Suprapubic skin (tissue), 4 donors: ENCODE data around the gene GTF2H1. TPM values are rescaled to one million over a fixed set of nuclear protein-coding genes. Genes with fewer than 3 reads are reported as not detected.

Experiments used
- DNase-seq, 2 donors: peaks; one replicate each; pipeline ENCODE4 v3.0.0-alpha.2; 2019; ENCODE audit warnings: low spot score in 2 of 2
- H3K27ac ChIP-seq: fragments of 200-600 bp; sonication (generic); one replicate; pipeline ENCODE4 v1.5.1; 2019
- H3K27me3 ChIP-seq: fragments of 200-600 bp; sonication (generic); one replicate; pipeline ENCODE4 v1.5.1; 2019
- H3K36me3 ChIP-seq: fragments of 200-600 bp; sonication (generic); one replicate; pipeline ENCODE4 v1.5.1; 2019
- H3K4me1 ChIP-seq: fragments of 200-600 bp; sonication (generic); one replicate; pipeline ENCODE4 v1.5.1; 2019
- H3K4me3 ChIP-seq: fragments of 200-600 bp; sonication (generic); one replicate; pipeline ENCODE4 v1.5.1; 2019; ENCODE audit warnings: mild to moderate bottlenecking
- H3K9me3 ChIP-seq: fragments of 200-600 bp; sonication (generic); one replicate; pipeline ENCODE4 v1.5.1; 2019
- EP300 ChIP-seq: sonication (generic); formaldehyde crosslinking; IDR thresholded peaks from one replicate; pipeline ENCODE4 v1.6.1; 2017; ENCODE audit warnings: antibody characterized with exemption
- POLR2A ChIP-seq, 2 donors: fragments of 450-650 bp; IDR thresholded peaks; one replicate each; pipeline ENCODE4 v1.6.1; 2017; ENCODE audit warnings: antibody characterized with exemption in 2 of 2, mild to moderate bottlenecking in 2 of 2, moderate library complexity in 2 of 2
- POLR2AphosphoS5 ChIP-seq, 3 donors: sonication (generic); formaldehyde crosslinking; IDR thresholded peaks; one replicate each; pipeline ENCODE4 v1.6.1; 2017; ENCODE audit warnings: antibody characterized with exemption in 3 of 3
- WGBS: methylation state at CpG from one replicate; pipeline ENCODE4 v1.1.5; 2018; 5-methylcytosine and 5-hydroxymethylcytosine counted together
- total RNA-seq, 4 donors: library from RNA; depleted of rRNA; stranded (reverse); fragments of >200 nt; gene quantifications; one replicate each; pipeline ENCODE4 v1.1.0, GENCODE V29; 2016
- TF ChIP-seq, protein P1 (sequence below), 2 donors: fragments of 200-600 bp in 1 of 2; fragments of 450-650 bp in 1 of 2; sonication (generic) in 1 of 2; IDR thresholded peaks; one replicate each; pipeline ENCODE4 v1.5.1; 2016 to 2019; ENCODE audit warnings: antibody characterized with exemption in 2 of 2, mild to moderate bottlenecking in 1 of 2, moderate library complexity in 1 of 2

GTF2H1 gene
- total RNA-seq, 4 donors from 2014 or later: 48.6 to 121 (median 50.4) TPM

- WGBS: 62% methylated on average over 2 of the region's 2 CpGs
- Histone ChIP-seq H3K4me1 (peaks cover 47% of the 10 kb centered on the region), H3K4me3 (no peak overlapping the region), H3K27ac (no peak overlapping the region), H3K9me3 (no peaks in the 10 kb centered on the region), H3K27me3 (no peaks in the 10 kb centered on the region), H3K36me3 (peaks cover 47% of the 10 kb centered on the region)
- TF ChIP-seq POLR2AphosphoS5 (IDR thresholded peaks at IDR 0.05) (no peak), EP300 (no peak), POLR2A (IDR thresholded peaks at IDR 0.05) (no peak)
- TF ChIP-seq, protein P1, sequence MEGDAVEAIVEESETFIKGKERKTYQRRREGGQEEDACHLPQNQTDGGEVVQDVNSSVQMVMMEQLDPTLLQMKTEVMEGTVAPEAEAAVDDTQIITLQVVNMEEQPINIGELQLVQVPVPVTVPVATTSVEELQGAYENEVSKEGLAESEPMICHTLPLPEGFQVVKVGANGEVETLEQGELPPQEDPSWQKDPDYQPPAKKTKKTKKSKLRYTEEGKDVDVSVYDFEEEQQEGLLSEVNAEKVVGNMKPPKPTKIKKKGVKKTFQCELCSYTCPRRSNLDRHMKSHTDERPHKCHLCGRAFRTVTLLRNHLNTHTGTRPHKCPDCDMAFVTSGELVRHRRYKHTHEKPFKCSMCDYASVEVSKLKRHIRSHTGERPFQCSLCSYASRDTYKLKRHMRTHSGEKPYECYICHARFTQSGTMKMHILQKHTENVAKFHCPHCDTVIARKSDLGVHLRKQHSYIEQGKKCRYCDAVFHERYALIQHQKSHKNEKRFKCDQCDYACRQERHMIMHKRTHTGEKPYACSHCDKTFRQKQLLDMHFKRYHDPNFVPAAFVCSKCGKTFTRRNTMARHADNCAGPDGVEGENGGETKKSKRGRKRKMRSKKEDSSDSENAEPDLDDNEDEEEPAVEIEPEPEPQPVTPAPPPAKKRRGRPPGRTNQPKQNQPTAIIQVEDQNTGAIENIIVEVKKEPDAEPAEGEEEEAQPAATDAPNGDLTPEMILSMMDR (IDR thresholded peaks at IDR 0.05): no peak
- DNase-seq: no peak
These were observed 14.8 kb upstream of the GTF2H1 start for GRCh38 chr11:18307461-18308139.

- no peaks in the 10 kb centered on the region for H3K9me3 ChIP-seq
- TF ChIP-seq EP300 (no peak), POLR2A (IDR thresholded peaks at IDR 0.05) (no peak), POLR2AphosphoS5 (IDR thresholded peaks at IDR 0.05) (no peak)
- TF ChIP-seq, protein P1 (IDR thresholded peaks at IDR 0.05): no peak
- no peaks in the 10 kb centered on the region for H3K27me3 ChIP-seq
- peak overlapping the region; percentile 39 for H3K27ac ChIP-seq
- no peak for DNase-seq
- no peak overlapping the region for H3K4me3 ChIP-seq
- peaks cover 43% of the 10 kb centered on the region for H3K36me3 ChIP-seq
- 68% methylated on average over 2 of the region's 2 CpGs for WGBS
- peaks cover 53% of the 10 kb centered on the region for H3K4me1 ChIP-seq
These were observed 14.1 kb upstream of the GTF2H1 start for GRCh38 chr11:18308242-18308641.

DNA sequence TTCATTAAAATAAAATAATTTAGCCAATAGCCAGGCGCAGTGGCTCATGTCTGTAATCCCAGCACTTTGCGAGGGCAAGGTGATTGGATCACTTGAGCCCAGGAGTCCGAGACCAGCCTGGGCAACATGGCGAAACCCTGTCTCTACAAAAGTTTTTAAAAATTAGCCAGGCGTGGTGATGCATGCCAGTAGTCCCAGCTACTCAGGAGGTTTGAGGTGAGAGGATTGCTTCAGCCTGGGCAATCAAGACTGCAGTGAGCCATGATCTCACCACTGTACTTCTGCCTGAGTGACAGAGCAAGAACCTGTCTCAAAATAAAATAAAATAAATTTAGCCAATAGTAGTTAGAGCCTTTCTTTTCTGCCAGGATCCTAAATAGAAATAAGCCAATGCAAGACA is 12.7 kb upstream of the GTF2H1 start:
- Histone ChIP-seq H3K36me3 (peaks cover 29% of the 10 kb centered on the region), H3K9me3 (no peaks in the 10 kb centered on the region)

DNA sequence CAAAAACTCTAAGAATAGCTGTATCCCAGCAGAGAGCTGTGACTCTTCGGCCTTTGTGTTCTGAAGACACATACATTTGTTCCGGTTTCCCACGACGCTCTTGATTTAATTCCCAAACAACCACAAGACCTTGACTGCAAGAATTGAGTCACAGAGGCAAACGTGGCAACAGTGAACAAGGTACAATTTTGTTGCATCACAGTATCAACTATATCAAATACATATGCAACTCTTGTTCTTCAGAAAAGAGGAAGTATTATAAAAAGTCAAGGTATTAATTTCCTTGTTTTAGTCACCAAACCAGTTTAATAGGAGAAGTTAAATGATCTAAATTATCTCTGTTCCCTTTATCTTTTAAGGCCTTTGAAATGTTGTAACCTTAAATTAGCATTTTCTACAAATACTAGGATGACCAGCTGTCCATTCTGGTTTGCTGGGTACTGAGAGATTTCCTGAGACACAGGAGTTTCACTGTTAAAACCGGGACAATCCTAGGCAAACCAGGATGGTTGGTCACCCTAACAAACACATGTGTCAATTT is 11.5 kb upstream of the GTF2H1 start:
- Histone ChIP-seq H3K4me3 (no peak overlapping the region), H3K9me3 (no peaks in the 10 kb centered on the region), H3K36me3 (peaks cover 22% of the 10 kb centered on the region), H3K27me3 (no peaks in the 10 kb centered on the region), H3K27ac (peak overlapping the region; percentile 85), H3K4me1 (peaks cover 56% of the 10 kb centered on the region)
- 66% methylated on average over 6 of the region's 6 CpGs for WGBS
- TF ChIP-seq POLR2AphosphoS5 (IDR thresholded peaks at IDR 0.05): no peak
- no peak for TF ChIP-seq POLR2A (IDR thresholded peaks at IDR 0.05)
- no peak for TF ChIP-seq EP300
- TF ChIP-seq, protein P1 (IDR thresholded peaks at IDR 0.05): no peak
- no peak for DNase-seq

More for the DNA sequence above, 12.7 kb upstream of the GTF2H1 start:
- DNase-seq: no peak
- Histone ChIP-seq H3K4me3 (no peak overlapping the region), H3K4me1 (peaks cover 57% of the 10 kb centered on the region), H3K27ac (peak overlapping the region; percentile 85), H3K27me3 (no peaks in the 10 kb centered on the region)
- 93% methylated on average over 5 of the region's 5 CpGs for WGBS
- no peak for TF ChIP-seq EP300
- TF ChIP-seq POLR2AphosphoS5 (IDR thresholded peaks at IDR 0.05): no peak
- no peak for TF ChIP-seq POLR2A (IDR thresholded peaks at IDR 0.05)
- TF ChIP-seq, protein P1 (IDR thresholded peaks at IDR 0.05): no peak

- WGBS: 35% methylated on average over 3 of the region's 3 CpGs
- peaks cover 22% of the 10 kb centered on the region for H3K36me3 ChIP-seq
- no peak for DNase-seq
- no peaks in the 10 kb centered on the region for H3K27me3 ChIP-seq
- peaks cover 52% of the 10 kb centered on the region for H3K4me1 ChIP-seq
- TF ChIP-seq POLR2AphosphoS5 (IDR thresholded peaks at IDR 0.05) (no peak), POLR2A (IDR thresholded peaks at IDR 0.05) (no peak), EP300 (no peak)
- TF ChIP-seq, protein P1 (IDR thresholded peaks at IDR 0.05): no peak
- H3K27ac ChIP-seq: peak overlapping the region; percentile 85
- H3K9me3 ChIP-seq: no peaks in the 10 kb centered on the region
- peak overlapping the region; percentile 0 for H3K4me3 ChIP-seq
These were observed 10.4 kb upstream of the GTF2H1 start for GRCh38 chr11:18312012-18312411.
